B cell (primary cell): ENCODE results near the gene KRTAP10-9. TPM values are rescaled to one million over a fixed set of nuclear protein-coding genes. Genes with fewer than 3 reads are reported as not detected.

Experiments
- ATAC-seq: fragments of 200-7000 bp; cut with Tn5 transposase; one replicate; pipeline ENCODE4 v1.10.0; 2021; ENCODE audit warnings: low read depth, mild to moderate bottlenecking, moderate number of reproducible peaks, moderate library complexity
- CTCF ChIA-PET: fragments of 350-600 bp; sonication (Branson Sonifier 250); formaldehyde crosslinking; loops from one replicate; lab custom pipeline; 2021; ENCODE audit warnings: antibody characterized with exemption, inconsistent platforms; lab: Charles Lee
- POLR2A ChIA-PET: fragments of 350-600 bp; sonication (Branson Sonifier 250); formaldehyde crosslinking; loops from one replicate; lab custom pipeline; 2021; ENCODE audit warnings: antibody characterized with exemption; lab: Charles Lee
- DNase-seq: peaks from one replicate; pipeline ENCODE4 v3.0.0; 2013
- H2AFZ ChIP-seq: 2 replicates; pipeline ENCODE4 v1.6.1; 2012; ENCODE audit warnings: mild to moderate bottlenecking, low read depth, low read length; ENCODE audit not compliant: insufficient read depth, poor library complexity, severe bottlenecking
- H3K27ac ChIP-seq, 2 donors: 1 replicate in 1 of 2; 2 replicates in 1 of 2; pipeline ENCODE4 v1.5.1; 2012 to 2013; ENCODE audit warnings: low read length in 2 of 2, mild to moderate bottlenecking in 2 of 2, moderate library complexity in 1 of 2
- H3K27me3 ChIP-seq, 4 experiments: fragments of 200-600 bp in 1 of 4; sonication (generic) in 1 of 4; replicated peaks in 1 of 4; 1 replicate in 2 of 4; 2 replicates in 2 of 4; pipeline versions ENCODE4 v1.6.1 to v1.7.0; 2013 to 2016; ENCODE audit warnings: low read length in 3 of 4, mild to moderate bottlenecking in 2 of 4, mixed read lengths in 1 of 4, moderate library complexity in 1 of 4; ENCODE audit not compliant: insufficient read depth in 4 of 4, control insufficient read depth in 3 of 4; ENCODE audit errors: control extremely low read depth in 1 of 4
- H3K36me3 ChIP-seq, 2 experiments: replicated peaks in 1 of 2; 1 replicate in 1 of 2; 2 replicates in 1 of 2; pipeline versions ENCODE4 v1.6.1 to v1.7.1; 2013; ENCODE audit warnings: low read length in 1 of 2; ENCODE audit not compliant: insufficient read depth in 2 of 2, control insufficient read depth in 1 of 2; ENCODE audit errors: control extremely low read depth in 1 of 2, extremely low read depth in 1 of 2
- H3K4me1 ChIP-seq, 2 donors: fragments of 200-600 bp in 1 of 2; sonication (generic) in 1 of 2; 1 replicate in 1 of 2; 2 replicates in 1 of 2; pipeline versions ENCODE4 v1.5.1 to v1.6.1; 2013 to 2017; ENCODE audit warnings: low read length in 2 of 2; ENCODE audit not compliant: control insufficient read depth in 2 of 2, insufficient read depth in 2 of 2
- H3K4me2 ChIP-seq: replicated peaks from 2 replicates; pipeline ENCODE3; 2012; ENCODE audit warnings: mild to moderate bottlenecking, low read depth, low read length; ENCODE audit not compliant: poor library complexity, severe bottlenecking
- H3K4me3 ChIP-seq, 5 experiments: fragments of 200-600 bp in 1 of 5; sonication (generic) in 1 of 5; 1 replicate in 3 of 5; 2 replicates in 2 of 5; pipeline versions ENCODE4 v1.5.1 to v1.7.0; 2011 to 2016; ENCODE audit warnings: low read length in 4 of 5, mild to moderate bottlenecking in 4 of 5, low read depth in 2 of 5, control low read depth in 1 of 5, moderate library complexity in 1 of 5; ENCODE audit not compliant: insufficient read depth in 1 of 5; ENCODE audit errors: control extremely low read depth in 1 of 5, extremely low read depth in 1 of 5
- H3K79me2 ChIP-seq: fragments of 200-600 bp; sonication (generic); one replicate; pipeline ENCODE4 v1.6.0; 2016; ENCODE audit warnings: low read length; ENCODE audit not compliant: control insufficient read depth, insufficient read depth
- H3K9ac ChIP-seq: fragments of 200-600 bp; sonication (generic); 2 replicates; pipeline ENCODE4 v1.6.1; 2017; ENCODE audit warnings: mild to moderate bottlenecking, low read length, moderate library complexity
- H3K9me3 ChIP-seq, 3 donors: one replicate each; pipeline versions ENCODE4 v1.6.1 to v1.7.1; 2013; ENCODE audit warnings: low read length in 2 of 3; ENCODE audit not compliant: control insufficient read depth in 2 of 3, insufficient read depth in 1 of 3; ENCODE audit errors: control extremely low read depth in 1 of 3
- H4K20me1 ChIP-seq: 2 replicates; pipeline ENCODE4 v1.6.0; 2012; ENCODE audit warnings: mild to moderate bottlenecking, low read length; ENCODE audit not compliant: insufficient read depth, control insufficient read depth, poor library complexity, severe bottlenecking
- H3K27ac Mint-ChIP-seq: one replicate; pipeline ENCODE4 v1.8.0; 2021; ENCODE audit warnings: mixed read lengths
- H3K27me3 Mint-ChIP-seq: one replicate; pipeline ENCODE4 v1.8.0; 2021; ENCODE audit warnings: mixed read lengths
- H3K4me1 Mint-ChIP-seq: one replicate; pipeline ENCODE4 v1.8.0; 2021; ENCODE audit warnings: mixed read lengths
- H3K4me3 Mint-ChIP-seq: one replicate; pipeline ENCODE4 v1.8.0; 2021; ENCODE audit warnings: mixed read lengths
- H3K9me3 Mint-ChIP-seq: one replicate; pipeline ENCODE4 v1.8.0; 2022; ENCODE audit warnings: mixed read lengths; ENCODE audit not compliant: insufficient read depth
- EZH2 ChIP-seq: IDR thresholded peaks from 2 replicates; pipeline ENCODE4 v1.6.1; 2012; ENCODE audit warnings: borderline replicate concordance, low read depth, mild to moderate bottlenecking, moderate library complexity, low read length; ENCODE audit not compliant: insufficient read depth, poor library complexity, severe bottlenecking
- WGBS: methylation state at CpG from one replicate; pipeline ENCODE4 v1.1.5; 2013; ENCODE audit warnings: missing lambda C conversion rate; ENCODE audit not compliant: insufficient coverage; 5-methylcytosine and 5-hydroxymethylcytosine counted together
- intact Hi-C: fragments of 100-400 bp; cut with micrococcal nuclease; formaldehyde crosslinking; loops from one replicate; pipeline ENCODE4 v1.10.0; 2022
- polyA plus RNA-seq: library from polyadenylated mRNA; depleted of rRNA; stranded (reverse); fragments of >200 nt; gene quantifications from 2 replicates; pipeline ENCODE4 v1.2.3, GENCODE V29; 2012
- total RNA-seq, 2 donors: library from RNA; stranded (reverse); fragments of 120-200 nt in 1 of 2; gene quantifications; 1 replicate in 1 of 2; 2 replicates in 1 of 2; pipeline versions ENCODE4 v1.2.3 to v1.2.4, GENCODE V29; 2013 to 2022
- TF ChIP-seq, protein P1 (sequence below): fragments of 200-600 bp; IDR thresholded peaks from one replicate; pipeline ENCODE4 v1.8.0; 2022; ENCODE audit warnings: antibody characterized with exemption, mild to moderate bottlenecking

KRTAP10-9 gene
- total and polyA plus RNA-seq, 2 donors (not counting 1 experiment from before 2014, with no cell fraction given): not detected

DNA sequence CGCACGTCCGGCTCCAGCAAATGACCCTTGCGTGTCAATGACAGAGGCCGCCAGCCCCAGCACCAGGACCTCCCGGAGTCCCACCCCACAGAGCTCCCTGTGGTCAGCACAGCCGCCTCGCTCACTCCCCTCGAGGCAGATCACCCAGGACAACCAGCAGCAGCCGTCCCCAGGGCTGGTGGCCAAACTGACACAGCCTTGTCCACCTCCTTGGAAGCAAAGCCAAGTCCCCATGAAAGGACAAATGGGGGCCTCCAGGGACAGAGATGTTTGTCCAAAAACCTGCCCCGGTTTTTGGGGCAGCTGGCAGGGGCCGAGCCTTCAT, 12.4 kb downstream of the KRTAP10-9 start:
- Histone ChIP-seq H3K27me3 (peaks cover 0 to 18% (median 0%) of the 10 kb centered on the region in 4 experiments), H4K20me1 (no peaks in the 10 kb centered on the region), H3K4me2 (no peak overlapping the region), H3K27ac (no peak overlapping the region), H3K36me3 (no peaks in the 10 kb centered on the region), H3K9me3 (peaks cover 0 to 26% (median 12%) of the 10 kb centered on the region in 3 donors), H2AFZ (no peak overlapping the region), H3K4me3 (no peak overlapping the region), H3K4me1 (no peaks in the 10 kb centered on the region), H3K9ac (no peak overlapping the region), H3K79me2 (no peaks in the 10 kb centered on the region)
- H3K4me3 Mint-ChIP-seq: no peak overlapping the region
- TF ChIP-seq EZH2: no peak
- TF ChIP-seq, protein P1, sequence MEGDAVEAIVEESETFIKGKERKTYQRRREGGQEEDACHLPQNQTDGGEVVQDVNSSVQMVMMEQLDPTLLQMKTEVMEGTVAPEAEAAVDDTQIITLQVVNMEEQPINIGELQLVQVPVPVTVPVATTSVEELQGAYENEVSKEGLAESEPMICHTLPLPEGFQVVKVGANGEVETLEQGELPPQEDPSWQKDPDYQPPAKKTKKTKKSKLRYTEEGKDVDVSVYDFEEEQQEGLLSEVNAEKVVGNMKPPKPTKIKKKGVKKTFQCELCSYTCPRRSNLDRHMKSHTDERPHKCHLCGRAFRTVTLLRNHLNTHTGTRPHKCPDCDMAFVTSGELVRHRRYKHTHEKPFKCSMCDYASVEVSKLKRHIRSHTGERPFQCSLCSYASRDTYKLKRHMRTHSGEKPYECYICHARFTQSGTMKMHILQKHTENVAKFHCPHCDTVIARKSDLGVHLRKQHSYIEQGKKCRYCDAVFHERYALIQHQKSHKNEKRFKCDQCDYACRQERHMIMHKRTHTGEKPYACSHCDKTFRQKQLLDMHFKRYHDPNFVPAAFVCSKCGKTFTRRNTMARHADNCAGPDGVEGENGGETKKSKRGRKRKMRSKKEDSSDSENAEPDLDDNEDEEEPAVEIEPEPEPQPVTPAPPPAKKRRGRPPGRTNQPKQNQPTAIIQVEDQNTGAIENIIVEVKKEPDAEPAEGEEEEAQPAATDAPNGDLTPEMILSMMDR: no peak
- H3K27ac Mint-ChIP-seq: no peak overlapping the region
- no peaks in the 10 kb centered on the region for H3K4me1 Mint-ChIP-seq
- H3K9me3 Mint-ChIP-seq: peaks cover 4% of the 10 kb centered on the region
- intact Hi-C loops: no loop called here
- CTCF ChIA-PET: no interaction called here
- 91% methylated on average over 12 of the region's 12 CpGs for WGBS
- ATAC-seq: no peak
- no peak for DNase-seq
- H3K27me3 Mint-ChIP-seq: peaks cover 29% of the 10 kb centered on the region
- POLR2A ChIA-PET: no interaction called here

DNA sequence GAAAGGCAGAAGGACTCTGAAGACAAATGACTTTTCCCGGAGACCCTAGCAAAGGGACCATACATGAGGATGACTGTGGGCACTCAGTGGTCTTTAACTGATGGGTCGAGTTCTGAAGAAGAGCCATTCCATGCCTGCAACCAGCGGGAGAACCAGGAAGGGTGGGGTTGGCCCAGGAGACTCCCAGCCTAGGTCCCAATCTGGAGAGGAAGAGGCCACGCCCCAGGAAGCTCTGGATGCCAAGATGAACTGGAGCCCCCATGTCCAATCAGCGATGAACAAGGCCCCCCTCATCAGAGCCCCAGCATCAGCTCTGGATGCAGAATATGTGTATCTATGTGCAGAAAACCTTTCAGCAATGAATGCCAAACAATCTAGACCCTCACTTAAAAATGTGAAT, 13.9 kb downstream of the KRTAP10-9 start:
- no peak for ATAC-seq

More for the DNA sequence above, 13.9 kb downstream of the KRTAP10-9 start:
- H3K9me3 ChIP-seq: peaks cover 0 to 32% (median 12%) of the 10 kb centered on the region in 3 donors
- DNase-seq: no peak
- POLR2A ChIA-PET: no interaction called here
- CTCF ChIA-PET: no interaction called here
- no peak overlapping the region for H3K27ac ChIP-seq
- intact Hi-C loops: no loop called here
- H3K9me3 Mint-ChIP-seq: peaks cover 11% of the 10 kb centered on the region
- no peak overlapping the region for H3K27ac Mint-ChIP-seq
- H3K4me1 Mint-ChIP-seq: no peaks in the 10 kb centered on the region
- no peak overlapping the region for H3K4me3 Mint-ChIP-seq
- H2AFZ ChIP-seq: no peak overlapping the region
- no peak overlapping the region for H3K9ac ChIP-seq
- H4K20me1 ChIP-seq: no peaks in the 10 kb centered on the region
- H3K4me2 ChIP-seq: no peak overlapping the region
- peaks cover 0 to 18% (median 0%) of the 10 kb centered on the region in 4 experiments for H3K27me3 ChIP-seq
- H3K4me3 ChIP-seq: no peak overlapping the region
- no peaks in the 10 kb centered on the region for H3K79me2 ChIP-seq
- H3K4me1 ChIP-seq: no peaks in the 10 kb centered on the region
- no peaks in the 10 kb centered on the region for H3K36me3 ChIP-seq
- 83% methylated on average over 5 of the region's 5 CpGs for WGBS
- no peak for TF ChIP-seq EZH2
- TF ChIP-seq, protein P1: no peak
- H3K27me3 Mint-ChIP-seq: peaks cover 22% of the 10 kb centered on the region
